KMS-11 (cell line): ENCODE results near the gene SYNJ1.
"Not testable (repeated sequence)": the region's sequence is repeated elsewhere in the genome, so short reads cannot be mapped to it uniquely, and the experiment has no call there.

ENCODE experiments used
- H2AFZ ChIP-seq: fragments of 200-600 bp; sonication (generic); 2 replicates; pipeline ENCODE4 v1.6.1; 2016; ENCODE audit warnings: antibody characterized with exemption, mixed run types, low read depth
- H3K27ac ChIP-seq: fragments of 200-600 bp; sonication (generic); 2 replicates; pipeline ENCODE4 v1.6.1; 2016; ENCODE audit warnings: mild to moderate bottlenecking, mixed run types
- H3K27me3 ChIP-seq: fragments of 200-600 bp; sonication (generic); 2 replicates; pipeline ENCODE4 v1.6.1; 2017; ENCODE audit warnings: mild to moderate bottlenecking, low read depth, mixed run types, moderate library complexity; ENCODE audit not compliant: insufficient read depth
- H3K36me3 ChIP-seq: fragments of 200-600 bp; sonication (generic); 2 replicates; pipeline ENCODE4 v1.6.1; 2017; ENCODE audit warnings: mild to moderate bottlenecking, mixed run types; ENCODE audit not compliant: insufficient read depth
- H3K4me1 ChIP-seq: fragments of 200-600 bp; sonication (generic); 2 replicates; pipeline ENCODE4 v1.6.1; 2016; ENCODE audit warnings: mild to moderate bottlenecking, low read depth, mixed run types; ENCODE audit not compliant: poor library complexity, severe bottlenecking
- H3K4me2 ChIP-seq: fragments of 200-600 bp; sonication (generic); 2 replicates; pipeline ENCODE4 v1.7.0; 2016; ENCODE audit warnings: mild to moderate bottlenecking, mixed run types
- H3K4me3 ChIP-seq: fragments of 200-600 bp; sonication (generic); IDR thresholded peaks from 2 replicates; pipeline ENCODE4 v1.6.1; 2017; ENCODE audit warnings: low read depth, low read length, mixed read lengths; ENCODE audit not compliant: insufficient read depth
- H3K79me2 ChIP-seq: fragments of 200-600 bp; sonication (generic); 2 replicates; pipeline ENCODE4 v1.6.1; 2016; ENCODE audit warnings: low read depth, mixed run types; ENCODE audit not compliant: insufficient read depth
- H3K9ac ChIP-seq: fragments of 200-600 bp; sonication (generic); 2 replicates; pipeline ENCODE4 v1.6.1; 2016; ENCODE audit warnings: mild to moderate bottlenecking, mixed run types
- H4K20me1 ChIP-seq: fragments of 200-600 bp; sonication (generic); 2 replicates; pipeline ENCODE4 v1.6.1; 2016; ENCODE audit warnings: mild to moderate bottlenecking, mixed run types; ENCODE audit not compliant: insufficient read depth
- CTCF ChIP-seq: fragments of 200-600 bp; sonication (generic); conservative IDR thresholded peaks from 2 replicates; pipeline ENCODE4 v1.6.1; 2017; ENCODE audit warnings: low read depth, mild to moderate bottlenecking, antibody characterized with exemption, low read length, moderate library complexity, mixed read lengths

SYNJ1 gene

GRCh38 chr21:32674038-32674437 is 53.8 kb downstream of the SYNJ1 start:
- H3K9ac ChIP-seq: no peak overlapping the region
- H3K27ac ChIP-seq: no peak overlapping the region
- H3K4me2 ChIP-seq: no peak overlapping the region
- no peaks in the 10 kb centered on the region for H3K27me3 ChIP-seq
- no peaks in the 10 kb centered on the region for H3K79me2 ChIP-seq
- H4K20me1 ChIP-seq: no peaks in the 10 kb centered on the region
- no peaks in the 10 kb centered on the region for H3K36me3 ChIP-seq
- no peak overlapping the region for H3K4me3 ChIP-seq
- no peak overlapping the region for H2AFZ ChIP-seq
- H3K4me1 ChIP-seq: no peaks in the 10 kb centered on the region
- no peak for TF ChIP-seq CTCF

- no peaks in the 10 kb centered on the region for H4K20me1 ChIP-seq
- no peak overlapping the region for H3K4me2 ChIP-seq
- peaks cover 11% of the 10 kb centered on the region; the same call in 1 of the 2 replicates for H3K36me3 ChIP-seq
- H3K79me2 ChIP-seq: no peaks in the 10 kb centered on the region
- no peak for TF ChIP-seq CTCF
- H3K27me3 ChIP-seq: no peaks in the 10 kb centered on the region
- H2AFZ ChIP-seq: no peak overlapping the region
- H3K4me1 ChIP-seq: no peaks in the 10 kb centered on the region
- no peak overlapping the region for H3K9ac ChIP-seq
- no peak overlapping the region for H3K4me3 ChIP-seq
- no peak overlapping the region for H3K27ac ChIP-seq
Observed at GRCh38 chr21:32666258-32666657, 61.6 kb downstream of the SYNJ1 start.

- H3K4me3 ChIP-seq: not testable (repeated sequence)
Observed at GRCh38 chr21:32664095-32664494, 63.7 kb downstream of the SYNJ1 start.

GRCh38 chr21:32661981-32662380 is 65.8 kb downstream of the SYNJ1 start:
- H3K4me3 ChIP-seq, H3K27ac ChIP-seq, H3K27me3 ChIP-seq, H2AFZ ChIP-seq, H3K4me1 ChIP-seq, H3K79me2 ChIP-seq, H3K9ac ChIP-seq, H4K20me1 ChIP-seq, H3K4me2 ChIP-seq: not testable (repeated sequence)
- peaks cover 11% of the 10 kb centered on the region; the same call in 1 of the 2 replicates for H3K36me3 ChIP-seq

More at GRCh38 chr21:32664095-32664494, 63.7 kb downstream of the SYNJ1 start:
- H3K4me2 ChIP-seq, H4K20me1 ChIP-seq, H2AFZ ChIP-seq, H3K27me3 ChIP-seq, H3K4me1 ChIP-seq, H3K9ac ChIP-seq, H3K79me2 ChIP-seq, H3K27ac ChIP-seq: not testable (repeated sequence)
- H3K36me3 ChIP-seq: peaks cover 11% of the 10 kb centered on the region; the same call in 1 of the 2 replicates

- not testable (repeated sequence) for H3K79me2 ChIP-seq
Observed at GRCh38 chr21:32661026-32661782, 66.6 kb downstream of the SYNJ1 start.

GRCh38 chr21:32658524-32658923 is 69.3 kb downstream of the SYNJ1 start:
- Histone ChIP-seq H3K27me3 (no peaks in the 10 kb centered on the region), H3K36me3 (no peaks in the 10 kb centered on the region), H3K4me1 (no peaks in the 10 kb centered on the region), H3K4me3 (no peak overlapping the region), H4K20me1 (no peaks in the 10 kb centered on the region), H3K4me2 (no peak overlapping the region), H2AFZ (no peak overlapping the region), H3K27ac (no peak overlapping the region), H3K79me2 (no peaks in the 10 kb centered on the region), H3K9ac (no peak overlapping the region)
- TF ChIP-seq CTCF: no peak

More at GRCh38 chr21:32661026-32661782, 66.6 kb downstream of the SYNJ1 start:
- peaks cover 11% of the 10 kb centered on the region; the same call in 1 of the 2 replicates for H3K36me3 ChIP-seq
- not testable (repeated sequence) for H3K4me2 ChIP-seq, H3K27ac ChIP-seq, H3K9ac ChIP-seq, H3K4me3 ChIP-seq, H4K20me1 ChIP-seq, H2AFZ ChIP-seq, H3K27me3 ChIP-seq, H3K4me1 ChIP-seq
